ENCODE results near the gene IRGQ.
A peak's percentile ranks its signal among the peaks of the same experiment; 100 is the strongest.

Gene IRGQ

DNA sequence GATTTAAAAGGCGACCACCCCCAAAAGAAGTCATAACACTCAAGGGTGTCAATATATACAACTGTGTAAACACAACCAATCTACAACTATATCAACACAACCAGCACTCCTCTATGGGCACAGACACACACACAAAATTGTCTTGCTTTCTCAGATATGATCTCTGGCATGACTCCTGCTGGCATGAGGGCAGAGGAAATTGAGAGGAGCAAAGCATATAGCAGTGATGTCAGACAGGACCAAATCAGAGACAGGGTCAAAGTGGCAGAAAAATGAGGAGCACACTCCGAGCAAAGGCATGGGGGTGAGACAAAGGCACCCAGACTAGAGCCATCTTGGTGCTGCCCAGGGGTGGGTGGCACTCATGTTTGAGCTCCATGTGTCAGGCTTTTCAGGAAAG lies 9.6 kb downstream of the IRGQ start:
- no peak overlapping the region for H2BK5ac ChIP-seq (ENCODE audit: low read depth, low read length, poor library complexity)
- H3K4me1 ChIP-seq (ENCODE audit: control insufficient read depth in 1 of 2, insufficient read depth in 2 of 2, low read length in 2 of 2) = no peaks in the 10 kb centered on the region
- no peak overlapping the region for H3K4ac ChIP-seq (ENCODE audit: low read depth, low read length)
- no CpG with 5 or more reads among the region's 2 CpGs for WGBS (ENCODE audit: extremely low coverage, insufficient coverage, insufficient read length)
- H4K12ac ChIP-seq (ENCODE audit: low read depth, low read length) = no peak overlapping the region
- no peak overlapping the region for H4K91ac ChIP-seq (ENCODE audit: low read depth, low read length)
- no peak overlapping the region for H2AK5ac ChIP-seq (ENCODE audit: low read length)
- H3K4me3 ChIP-seq (ENCODE audit: low read depth, low read length) = no peak overlapping the region
- no peak overlapping the region for H2BK12ac ChIP-seq (ENCODE audit: low read length)
- no peaks in the 10 kb centered on the region for H3K27me3 ChIP-seq (ENCODE audit: insufficient read depth, low read length)
- H3K27ac ChIP-seq (ENCODE audit: low read depth, low read length) = no peak overlapping the region
- H2AFZ ChIP-seq (ENCODE audit: insufficient read depth, low read length, poor library complexity) = no peak overlapping the region
- no peak overlapping the region for H3K18ac ChIP-seq (ENCODE audit: low read length)
- H3K36me3 ChIP-seq (ENCODE audit: control insufficient read depth in 1 of 2, insufficient read depth in 2 of 2, low read length in 2 of 2) = peaks cover 9 to 32% of the 10 kb centered on the region in 2 experiments
- no peaks in the 10 kb centered on the region for H3K79me1 ChIP-seq (ENCODE audit: low read length)
- peaks cover 3% of the 10 kb centered on the region for H3K9me3 ChIP-seq (ENCODE audit: insufficient read depth, low read depth, low read length)
- no peak overlapping the region for H3K4me2 ChIP-seq (ENCODE audit: low read length)
- H3K14ac ChIP-seq (ENCODE audit: low read length) = no peak overlapping the region
- no peak overlapping the region for H3K9ac ChIP-seq (ENCODE audit: low read length)
- no peaks in the 10 kb centered on the region for H3K79me2 ChIP-seq (ENCODE audit: control insufficient read depth, insufficient read depth, low read length, poor library complexity)
- no peak overlapping the region for H2BK120ac ChIP-seq (ENCODE audit: insufficient read depth, low read length, poor library complexity)
- H3K23ac ChIP-seq (ENCODE audit: low read length) = no peak overlapping the region
- no peak for DNase-seq
- H4K8ac ChIP-seq (ENCODE audit: low read depth, low read length) = no peak overlapping the region

DNA sequence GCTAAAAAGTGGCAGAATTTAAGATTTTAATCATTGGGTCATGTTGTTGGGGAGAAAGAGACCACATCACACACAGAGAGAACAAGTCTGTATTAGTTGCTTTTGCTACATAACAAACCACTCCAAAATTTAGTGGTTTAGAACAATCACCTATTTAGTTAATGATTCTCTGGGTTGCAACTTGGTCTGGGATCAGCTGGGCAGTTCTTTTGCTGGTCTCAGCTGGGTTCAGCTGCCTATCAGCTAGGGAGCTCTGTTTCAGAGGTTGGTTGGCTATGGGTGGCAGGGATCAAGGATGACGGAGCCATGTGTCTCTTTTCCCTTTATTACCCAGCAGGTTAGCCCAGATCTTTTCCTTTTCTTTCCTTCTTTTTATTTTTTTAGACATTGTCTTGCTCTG lies 11.4 kb downstream of the IRGQ start:
- H2BK5ac ChIP-seq (ENCODE audit: low read depth, low read length, poor library complexity) = no peak overlapping the region
- peaks cover 0 to 4% of the 10 kb centered on the region in 2 experiments for H3K4me1 ChIP-seq (ENCODE audit: control insufficient read depth in 1 of 2, insufficient read depth in 2 of 2, low read length in 2 of 2)
- H2AFZ ChIP-seq (ENCODE audit: insufficient read depth, low read length, poor library complexity) = no peak overlapping the region
- no peak overlapping the region for H3K18ac ChIP-seq (ENCODE audit: low read length)
- H3K9me3 ChIP-seq (ENCODE audit: insufficient read depth, low read depth, low read length) = peaks cover 3% of the 10 kb centered on the region
- H3K14ac ChIP-seq (ENCODE audit: low read length) = no peak overlapping the region
- H4K91ac ChIP-seq (ENCODE audit: low read depth, low read length) = no peak overlapping the region
- no peak overlapping the region for H3K4me2 ChIP-seq (ENCODE audit: low read length)
- no peak overlapping the region for H3K4ac ChIP-seq (ENCODE audit: low read depth, low read length)
- H3K36me3 ChIP-seq (ENCODE audit: control insufficient read depth in 1 of 2, insufficient read depth in 2 of 2, low read length in 2 of 2) = peaks cover 0 to 14% of the 10 kb centered on the region in 2 experiments
- WGBS (ENCODE audit: extremely low coverage, insufficient coverage, insufficient read length) = no CpG with 5 or more reads among the region's 1 CpG
- no peaks in the 10 kb centered on the region for H3K27me3 ChIP-seq (ENCODE audit: insufficient read depth, low read length)
- no peak overlapping the region for H4K8ac ChIP-seq (ENCODE audit: low read depth, low read length)
- no peak overlapping the region for H2BK12ac ChIP-seq (ENCODE audit: low read length)
- peaks cover 3% of the 10 kb centered on the region for H3K79me1 ChIP-seq (ENCODE audit: low read length)
- no peak overlapping the region for H3K23ac ChIP-seq (ENCODE audit: low read length)
- no peak overlapping the region for H3K4me3 ChIP-seq (ENCODE audit: low read depth, low read length)
- no peaks in the 10 kb centered on the region for H3K79me2 ChIP-seq (ENCODE audit: control insufficient read depth, insufficient read depth, low read length, poor library complexity)
- H2BK120ac ChIP-seq (ENCODE audit: insufficient read depth, low read length, poor library complexity) = no peak overlapping the region
- no peak overlapping the region for H4K12ac ChIP-seq (ENCODE audit: low read depth, low read length)
- no peak for DNase-seq
- peak overlapping the region; percentile 50 for H3K9ac ChIP-seq (ENCODE audit: low read length)
- H3K27ac ChIP-seq (ENCODE audit: low read depth, low read length) = no peak overlapping the region
- no peak overlapping the region for H2AK5ac ChIP-seq (ENCODE audit: low read length)

DNA sequence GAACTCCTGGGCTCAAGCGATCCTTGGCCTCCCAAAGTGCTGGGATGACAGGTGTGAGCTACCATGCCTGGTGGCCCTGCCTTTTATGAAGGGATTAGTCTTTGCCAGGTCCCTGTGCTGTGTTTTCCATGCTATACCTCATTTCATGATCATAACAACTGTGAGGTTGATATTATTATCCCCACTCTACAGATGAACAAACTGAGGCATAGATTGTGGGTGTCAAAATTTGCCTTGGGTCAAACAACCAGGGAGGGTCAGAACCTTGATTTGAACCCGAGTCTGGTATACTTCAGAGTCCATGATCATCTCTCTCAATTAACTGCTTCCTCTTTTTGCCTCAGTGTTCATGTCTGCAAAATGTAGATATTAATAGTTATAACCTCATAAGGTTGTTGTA lies 13.4 kb downstream of the IRGQ start:
- Histone ChIP-seq H2AK5ac (ENCODE audit: low read length) (no peak overlapping the region), H3K79me1 (ENCODE audit: low read length) (peaks cover 3% of the 10 kb centered on the region), H3K79me2 (ENCODE audit: control insufficient read depth, insufficient read depth, low read length, poor library complexity) (no peaks in the 10 kb centered on the region)

DNA sequence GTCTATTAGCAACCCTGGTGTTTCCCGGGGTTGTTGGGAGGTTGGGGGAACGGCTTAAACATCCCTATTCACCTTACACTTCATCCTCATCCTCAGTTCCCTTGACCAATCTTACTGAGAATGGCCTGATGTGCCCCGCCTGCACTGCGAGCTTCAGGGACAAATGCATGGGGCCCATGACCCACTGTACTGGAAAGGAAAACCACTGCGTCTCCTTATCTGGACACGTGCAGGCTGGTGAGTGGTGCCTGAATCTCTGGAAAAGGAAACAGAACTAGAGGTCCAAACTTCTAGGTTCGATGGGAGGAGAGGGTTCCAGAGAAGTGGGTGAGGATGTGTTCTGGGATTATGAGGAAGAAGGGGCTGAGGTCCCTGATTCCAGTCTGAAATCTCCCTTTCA lies 14.5 kb downstream of the IRGQ start:
- H3K18ac ChIP-seq (ENCODE audit: low read length) = no peak overlapping the region
- H4K91ac ChIP-seq (ENCODE audit: low read depth, low read length) = no peak overlapping the region
- H3K79me2 ChIP-seq (ENCODE audit: control insufficient read depth, insufficient read depth, low read length, poor library complexity) = no peaks in the 10 kb centered on the region
- peaks cover 2% of the 10 kb centered on the region for H3K9me3 ChIP-seq (ENCODE audit: insufficient read depth, low read depth, low read length)
- H3K4ac ChIP-seq (ENCODE audit: low read depth, low read length) = no peak overlapping the region
- no peak overlapping the region for H2AFZ ChIP-seq (ENCODE audit: insufficient read depth, low read length, poor library complexity)
- H2AK5ac ChIP-seq (ENCODE audit: low read length) = no peak overlapping the region
- no peak overlapping the region for H4K8ac ChIP-seq (ENCODE audit: low read depth, low read length)
- no peak overlapping the region for H2BK5ac ChIP-seq (ENCODE audit: low read depth, low read length, poor library complexity)
- peaks cover 3% of the 10 kb centered on the region for H3K79me1 ChIP-seq (ENCODE audit: low read length)
- no peak overlapping the region for H3K9ac ChIP-seq (ENCODE audit: low read length)
- H4K12ac ChIP-seq (ENCODE audit: low read depth, low read length) = no peak overlapping the region
- H2BK12ac ChIP-seq (ENCODE audit: low read length) = no peak overlapping the region
- H2BK120ac ChIP-seq (ENCODE audit: insufficient read depth, low read length, poor library complexity) = no peak overlapping the region
- DNase-seq = no peak
- no peak overlapping the region for H3K4me2 ChIP-seq (ENCODE audit: low read length)
- H3K4me3 ChIP-seq (ENCODE audit: low read depth, low read length) = no peak overlapping the region
- peaks cover 0 to 5% of the 10 kb centered on the region in 2 experiments for H3K36me3 ChIP-seq (ENCODE audit: control insufficient read depth in 1 of 2, insufficient read depth in 2 of 2, low read length in 2 of 2)
- peaks cover 0 to 4% of the 10 kb centered on the region in 2 experiments for H3K4me1 ChIP-seq (ENCODE audit: control insufficient read depth in 1 of 2, insufficient read depth in 2 of 2, low read length in 2 of 2)
- no peaks in the 10 kb centered on the region for H3K27me3 ChIP-seq (ENCODE audit: insufficient read depth, low read length)
- no peak overlapping the region for H3K27ac ChIP-seq (ENCODE audit: low read depth, low read length)
- H3K14ac ChIP-seq (ENCODE audit: low read length) = no peak overlapping the region
- WGBS (ENCODE audit: extremely low coverage, insufficient coverage, insufficient read length) = no CpG with 5 or more reads among the region's 7 CpGs
- H3K23ac ChIP-seq (ENCODE audit: low read length) = no peak overlapping the region

More for the DNA sequence above, 13.4 kb downstream of the IRGQ start:
- no peak overlapping the region for H4K8ac ChIP-seq (ENCODE audit: low read depth, low read length)
- no peak for DNase-seq
- no peak overlapping the region for H4K91ac ChIP-seq (ENCODE audit: low read depth, low read length)
- peaks cover 0 to 4% of the 10 kb centered on the region in 2 experiments for H3K4me1 ChIP-seq (ENCODE audit: control insufficient read depth in 1 of 2, insufficient read depth in 2 of 2, low read length in 2 of 2)
- no peak overlapping the region for H2BK120ac ChIP-seq (ENCODE audit: insufficient read depth, low read length, poor library complexity)
- H3K18ac ChIP-seq (ENCODE audit: low read length) = no peak overlapping the region
- no peak overlapping the region for H3K4me3 ChIP-seq (ENCODE audit: low read depth, low read length)
- peaks cover 0 to 8% of the 10 kb centered on the region in 2 experiments for H3K36me3 ChIP-seq (ENCODE audit: control insufficient read depth in 1 of 2, insufficient read depth in 2 of 2, low read length in 2 of 2)
- H3K27ac ChIP-seq (ENCODE audit: low read depth, low read length) = no peak overlapping the region
- WGBS (ENCODE audit: extremely low coverage, insufficient coverage, insufficient read length) = no CpG with 5 or more reads among the region's 2 CpGs
- H2BK12ac ChIP-seq (ENCODE audit: low read length) = no peak overlapping the region
- H3K23ac ChIP-seq (ENCODE audit: low read length) = no peak overlapping the region
- H2BK5ac ChIP-seq (ENCODE audit: low read depth, low read length, poor library complexity) = no peak overlapping the region
- no peak overlapping the region for H3K14ac ChIP-seq (ENCODE audit: low read length)
- no peak overlapping the region for H3K9ac ChIP-seq (ENCODE audit: low read length)
- H3K4me2 ChIP-seq (ENCODE audit: low read length) = no peak overlapping the region
- no peak overlapping the region for H4K12ac ChIP-seq (ENCODE audit: low read depth, low read length)
- H3K9me3 ChIP-seq (ENCODE audit: insufficient read depth, low read depth, low read length) = peaks cover 3% of the 10 kb centered on the region
- H3K27me3 ChIP-seq (ENCODE audit: insufficient read depth, low read length) = no peaks in the 10 kb centered on the region
- H3K4ac ChIP-seq (ENCODE audit: low read depth, low read length) = no peak overlapping the region
- no peak overlapping the region for H2AFZ ChIP-seq (ENCODE audit: insufficient read depth, low read length, poor library complexity)
